ENCODE results near the gene BTN2A1. TPM values are rescaled to one million over a fixed set of nuclear protein-coding genes. Genes with fewer than 3 reads are reported as not detected.

The BTN2A1 gene
- total RNA-seq, 1 experiment from 2014 or later, result 11.2 TPM

- TF ChIP-seq YY1 (IDR thresholded peaks at IDR 0.05; ENCODE audit: extremely low read depth, insufficient replicate concordance, low read depth, low read length) (no peak), EZH2 (IDR thresholded peaks at IDR 0.05) (no peak), ZFX (IDR thresholded peaks at IDR 0.05) (no peak), SRF (IDR thresholded peaks at IDR 0.05; ENCODE audit: low read depth) (no peak), JUND (IDR thresholded peaks at IDR 0.05) (no peak), ELF1 (IDR thresholded peaks at IDR 0.05; ENCODE audit: borderline replicate concordance, low read depth) (no peak)
These were observed 26.2 kb upstream of the BTN2A1 start (continued) for GRCh38 chr6:26431258-26432172.

DNA sequence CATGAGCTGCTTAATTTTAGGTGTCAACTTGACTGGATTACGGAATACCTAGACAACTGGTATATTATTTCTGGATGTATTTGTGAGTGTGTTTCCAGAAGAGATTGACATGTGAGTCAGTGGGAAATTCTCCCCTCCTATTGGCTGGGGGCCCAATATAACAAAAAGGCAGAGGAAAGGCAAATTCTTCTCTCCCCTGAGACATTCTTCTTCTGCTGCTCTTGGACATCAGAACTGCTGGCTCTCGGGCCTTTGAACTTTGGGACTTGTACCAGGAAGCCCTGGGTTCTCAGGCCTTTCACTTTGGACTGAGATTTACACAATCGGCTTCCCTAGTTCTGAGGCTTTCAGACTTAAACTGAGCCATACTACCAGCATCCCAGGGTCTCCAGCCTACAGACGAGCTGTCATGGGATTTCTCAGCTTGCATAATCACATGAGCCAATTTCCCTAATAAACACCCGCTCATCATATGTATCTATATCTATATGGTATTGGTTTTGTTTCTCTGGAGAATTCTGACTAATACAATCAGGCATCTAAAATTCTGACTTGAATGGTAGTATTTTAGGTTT, 25.0 kb upstream of the BTN2A1 start:
- Histone ChIP-seq H3K4me1 (ENCODE audit: control insufficient read depth in 1 of 2, insufficient read depth in 2 of 2, low read length in 2 of 2) (no peaks in the 10 kb centered on the region), H3K79me2 (ENCODE audit: insufficient read depth, low read length) (no peaks in the 10 kb centered on the region), H3K4me3 (replicated peaks in 1 of 2; ENCODE audit: low read depth in 1 of 2, low read length in 2 of 2) (no peak overlapping the region), H3K36me3 (ENCODE audit: control insufficient read depth in 1 of 2, insufficient read depth in 2 of 2, low read length in 2 of 2) (peaks cover 0 to 3% of the 10 kb centered on the region in 2 experiments; a peak in 1 of 4 replicates), H3K9me2 (ENCODE audit: insufficient read depth) (no peaks in the 10 kb centered on the region), H2AFZ (ENCODE audit: low read depth, low read length, poor library complexity, severe bottlenecking) (no peak overlapping the region), H3K27ac (ENCODE audit: low read depth, low read length) (no peak overlapping the region), H3K9ac (ENCODE audit: low read length) (no peak overlapping the region), H4K20me1 (ENCODE audit: insufficient read depth) (no peaks in the 10 kb centered on the region), H3K9me3 (ENCODE audit: control insufficient read depth in 1 of 2, insufficient read depth in 1 of 2, low read depth in 1 of 2, low read length in 2 of 2) (peaks cover 0 to 7% of the 10 kb centered on the region in 2 experiments; a peak in 1 of 4 replicates), H3K27me3 (ENCODE audit: insufficient read depth, low read length) (no peaks in the 10 kb centered on the region), H3K4me2 (ENCODE audit: low read length) (no peak overlapping the region)
- ATAC-seq, result no peak
- DNase-seq (ENCODE audit: low read depth, low spot score), result no peak
- RAD21 ChIA-PET (ENCODE audit: low non-redundant PET in 1 of 2, low total read pairs in 2 of 2, uncharacterized antibody in 2 of 2, unreplicated experiment in 2 of 2), result no interaction called here
- intact Hi-C loops (cut with micrococcal nuclease), result no loop called here
- CTCF ChIA-PET, result no interaction called here
- POLR2A ChIA-PET, result no interaction called here
- no TSS peak for BruUV-seq (replicated peaks)
- no peak for TF ChIP-seq SRF (IDR thresholded peaks at IDR 0.05; ENCODE audit: low read depth)
- TF ChIP-seq SIN3A (IDR thresholded peaks at IDR 0.05; ENCODE audit: low read depth), result no peak
- no peak for TF ChIP-seq EZH2phosphoT487 (IDR thresholded peaks at IDR 0.05; ENCODE audit: borderline replicate concordance)
- TF ChIP-seq, protein P1, sequence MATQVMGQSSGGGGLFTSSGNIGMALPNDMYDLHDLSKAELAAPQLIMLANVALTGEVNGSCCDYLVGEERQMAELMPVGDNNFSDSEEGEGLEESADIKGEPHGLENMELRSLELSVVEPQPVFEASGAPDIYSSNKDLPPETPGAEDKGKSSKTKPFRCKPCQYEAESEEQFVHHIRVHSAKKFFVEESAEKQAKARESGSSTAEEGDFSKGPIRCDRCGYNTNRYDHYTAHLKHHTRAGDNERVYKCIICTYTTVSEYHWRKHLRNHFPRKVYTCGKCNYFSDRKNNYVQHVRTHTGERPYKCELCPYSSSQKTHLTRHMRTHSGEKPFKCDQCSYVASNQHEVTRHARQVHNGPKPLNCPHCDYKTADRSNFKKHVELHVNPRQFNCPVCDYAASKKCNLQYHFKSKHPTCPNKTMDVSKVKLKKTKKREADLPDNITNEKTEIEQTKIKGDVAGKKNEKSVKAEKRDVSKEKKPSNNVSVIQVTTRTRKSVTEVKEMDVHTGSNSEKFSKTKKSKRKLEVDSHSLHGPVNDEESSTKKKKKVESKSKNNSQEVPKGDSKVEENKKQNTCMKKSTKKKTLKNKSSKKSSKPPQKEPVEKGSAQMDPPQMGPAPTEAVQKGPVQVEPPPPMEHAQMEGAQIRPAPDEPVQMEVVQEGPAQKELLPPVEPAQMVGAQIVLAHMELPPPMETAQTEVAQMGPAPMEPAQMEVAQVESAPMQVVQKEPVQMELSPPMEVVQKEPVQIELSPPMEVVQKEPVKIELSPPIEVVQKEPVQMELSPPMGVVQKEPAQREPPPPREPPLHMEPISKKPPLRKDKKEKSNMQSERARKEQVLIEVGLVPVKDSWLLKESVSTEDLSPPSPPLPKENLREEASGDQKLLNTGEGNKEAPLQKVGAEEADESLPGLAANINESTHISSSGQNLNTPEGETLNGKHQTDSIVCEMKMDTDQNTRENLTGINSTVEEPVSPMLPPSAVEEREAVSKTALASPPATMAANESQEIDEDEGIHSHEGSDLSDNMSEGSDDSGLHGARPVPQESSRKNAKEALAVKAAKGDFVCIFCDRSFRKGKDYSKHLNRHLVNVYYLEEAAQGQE (IDR thresholded peaks at IDR 0.05; ENCODE audit: low read depth), result no peak
- no peak for TF ChIP-seq RAD21 (IDR thresholded peaks at IDR 0.05; ENCODE audit: low read depth)
- no peak for TF ChIP-seq FOSL1 (IDR thresholded peaks at IDR 0.05; ENCODE audit: low read depth)
- TF ChIP-seq, protein P2, sequence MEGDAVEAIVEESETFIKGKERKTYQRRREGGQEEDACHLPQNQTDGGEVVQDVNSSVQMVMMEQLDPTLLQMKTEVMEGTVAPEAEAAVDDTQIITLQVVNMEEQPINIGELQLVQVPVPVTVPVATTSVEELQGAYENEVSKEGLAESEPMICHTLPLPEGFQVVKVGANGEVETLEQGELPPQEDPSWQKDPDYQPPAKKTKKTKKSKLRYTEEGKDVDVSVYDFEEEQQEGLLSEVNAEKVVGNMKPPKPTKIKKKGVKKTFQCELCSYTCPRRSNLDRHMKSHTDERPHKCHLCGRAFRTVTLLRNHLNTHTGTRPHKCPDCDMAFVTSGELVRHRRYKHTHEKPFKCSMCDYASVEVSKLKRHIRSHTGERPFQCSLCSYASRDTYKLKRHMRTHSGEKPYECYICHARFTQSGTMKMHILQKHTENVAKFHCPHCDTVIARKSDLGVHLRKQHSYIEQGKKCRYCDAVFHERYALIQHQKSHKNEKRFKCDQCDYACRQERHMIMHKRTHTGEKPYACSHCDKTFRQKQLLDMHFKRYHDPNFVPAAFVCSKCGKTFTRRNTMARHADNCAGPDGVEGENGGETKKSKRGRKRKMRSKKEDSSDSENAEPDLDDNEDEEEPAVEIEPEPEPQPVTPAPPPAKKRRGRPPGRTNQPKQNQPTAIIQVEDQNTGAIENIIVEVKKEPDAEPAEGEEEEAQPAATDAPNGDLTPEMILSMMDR (IDR thresholded peaks at IDR 0.05 in 2 of 3, conservative IDR thresholded peaks at IDR 0.05 in 1 of 3; ENCODE audit: borderline replicate concordance in 1 of 3, insufficient read depth in 1 of 3, low read depth in 2 of 3, low read length in 2 of 3), result no peak
- no peak for TF ChIP-seq ELF1 (IDR thresholded peaks at IDR 0.05; ENCODE audit: borderline replicate concordance, low read depth)
- TF ChIP-seq EGR1 (IDR thresholded peaks at IDR 0.05; ENCODE audit: low read depth), result no peak
- TF ChIP-seq YY1 (IDR thresholded peaks at IDR 0.05; ENCODE audit: extremely low read depth, insufficient replicate concordance, low read depth, low read length), result no peak
- no peak for TF ChIP-seq JUND (IDR thresholded peaks at IDR 0.05)
- no peak for TF ChIP-seq ZBTB33 (IDR thresholded peaks at IDR 0.05; ENCODE audit: extremely low read depth, insufficient replicate concordance, low read length)
- no peak for TF ChIP-seq POLR2A (IDR thresholded peaks at IDR 0.05; ENCODE audit: borderline replicate concordance, extremely low read depth, insufficient read depth, insufficient read length)
- TF ChIP-seq, protein P3, sequence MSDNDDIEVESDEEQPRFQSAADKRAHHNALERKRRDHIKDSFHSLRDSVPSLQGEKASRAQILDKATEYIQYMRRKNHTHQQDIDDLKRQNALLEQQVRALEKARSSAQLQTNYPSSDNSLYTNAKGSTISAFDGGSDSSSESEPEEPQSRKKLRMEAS (IDR thresholded peaks at IDR 0.05), result no peak
